Lung (tissue), 13 donors: ENCODE measurements around the gene ASPG. TPM values are rescaled to one million over a fixed set of nuclear protein-coding genes. Genes with fewer than 3 reads are reported as not detected.
A peak's percentile ranks its signal among the peaks of the same experiment; 100 is the strongest.

Experiments
- ATAC-seq: fragments of 200-7000 bp; cut with Tn5 transposase; one replicate; pipeline ENCODE4 v1.9.1; 2020; ENCODE audit warnings: moderate number of reproducible peaks; ENCODE audit not compliant: insufficient read depth, low FRiP score
- DNase-seq, 3 donors: peaks; one replicate each; pipeline ENCODE4 v3.0.0-alpha.2; 2013 to 2017
- H3K27ac ChIP-seq, 2 donors: one replicate each; pipeline ENCODE4 v1.5.1; 2013; ENCODE audit warnings: mild to moderate bottlenecking in 2 of 2, moderate library complexity in 2 of 2, control low read depth in 1 of 2, inconsistent platforms in 1 of 2, low read depth in 1 of 2, low read length in 1 of 2
- H3K27me3 ChIP-seq, 3 donors: one replicate each; pipeline ENCODE4 v1.5.1; 2013; ENCODE audit warnings: low read length in 2 of 3; ENCODE audit not compliant: control insufficient read depth in 3 of 3, insufficient read depth in 3 of 3
- H3K36me3 ChIP-seq, 4 donors: one replicate each; pipeline ENCODE4 v1.5.1; 2013; ENCODE audit warnings: low read length in 4 of 4, mild to moderate bottlenecking in 1 of 4, moderate library complexity in 1 of 4; ENCODE audit not compliant: control insufficient read depth in 4 of 4, insufficient read depth in 4 of 4
- H3K4me1 ChIP-seq, 5 donors: one replicate each; pipeline ENCODE4 v1.5.1; 2013; ENCODE audit warnings: low read length in 5 of 5, mild to moderate bottlenecking in 2 of 5, moderate library complexity in 1 of 5; ENCODE audit not compliant: control insufficient read depth in 5 of 5, insufficient read depth in 5 of 5
- H3K4me3 ChIP-seq: one replicate; pipeline ENCODE4 v1.5.1; 2013; ENCODE audit warnings: mild to moderate bottlenecking, control low read depth, moderate library complexity
- H3K9ac ChIP-seq, 2 donors: one replicate each; pipeline ENCODE4 v1.5.1; 2013; ENCODE audit warnings: low read length in 2 of 2, control low read depth in 1 of 2; ENCODE audit not compliant: insufficient read depth in 1 of 2
- H3K9me3 ChIP-seq, 4 donors: one replicate each; pipeline ENCODE4 v1.5.1; 2013; ENCODE audit warnings: low read length in 3 of 4, mild to moderate bottlenecking in 1 of 4, moderate library complexity in 1 of 4; ENCODE audit not compliant: control insufficient read depth in 4 of 4, insufficient read depth in 3 of 4
- WGBS, 2 donors: extraction: QIAGEN DNeasy Blood & Tissue Kit; methylation state at CpG; one replicate each; pipeline ENCODE4 v1.1.7; 2013; 5-methylcytosine and 5-hydroxymethylcytosine counted together
- polyA plus RNA-seq, 2 donors: library from polyadenylated mRNA; stranded (reverse); fragments of 200-250 nt; gene quantifications; one replicate each; pipeline ENCODE4 v1.2.1, GENCODE V29; 2013
- small RNA-seq: library from RNA; depleted of rRNA; stranded (forward); fragments of <200 nt; gene quantifications from one replicate; pipeline ENCODE3, GENCODE V24; 2014; ENCODE audit warnings: low replicate concordance
- total RNA-seq, 2 donors: library from RNA; depleted of rRNA in 1 of 2; stranded (reverse); fragments of >200 nt in 1 of 2; gene quantifications; one replicate each; pipeline ENCODE4 v1.2.1, GENCODE V29; 2014 to 2021
- TF ChIP-seq, protein P1 (sequence below): IDR thresholded peaks from 2 replicates; pipeline ENCODE4 v1.5.1; 2012; ENCODE audit warnings: mild to moderate bottlenecking; ENCODE audit errors: control extremely low read depth, extremely low read depth
- donor health status: control.
- donor health status: control.
- donor health status: Bipolar disorder and iron deficiency.
- donor health status: healthy.
- donor health status: DM: yes; HTN: yes; CAD: no.

The ASPG gene
- total and polyA plus RNA-seq, 4 donors = 0.73 to 4.7 (median 3.0) TPM

DNA sequence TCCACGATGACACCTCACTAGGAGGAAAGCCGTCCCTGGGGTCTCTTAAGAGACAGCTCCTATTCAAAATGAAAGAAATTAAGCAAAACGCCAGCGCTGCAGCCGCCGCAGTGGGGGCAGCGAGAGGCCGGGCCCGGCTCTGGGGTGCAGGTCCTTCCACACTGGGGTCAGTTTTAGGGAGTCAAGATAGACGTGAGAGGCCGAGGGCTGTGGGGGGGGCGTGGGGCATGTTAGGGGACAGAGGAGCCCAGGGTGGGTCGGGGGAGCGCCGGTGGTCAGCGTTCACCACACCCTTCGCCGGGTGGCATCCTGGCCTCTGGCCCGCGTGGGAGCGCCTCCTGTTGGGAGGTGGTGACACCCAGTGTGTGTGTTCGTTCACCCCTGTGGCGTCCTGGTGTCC, 78.5 kb downstream of the ASPG start:
- TF ChIP-seq, protein P1, sequence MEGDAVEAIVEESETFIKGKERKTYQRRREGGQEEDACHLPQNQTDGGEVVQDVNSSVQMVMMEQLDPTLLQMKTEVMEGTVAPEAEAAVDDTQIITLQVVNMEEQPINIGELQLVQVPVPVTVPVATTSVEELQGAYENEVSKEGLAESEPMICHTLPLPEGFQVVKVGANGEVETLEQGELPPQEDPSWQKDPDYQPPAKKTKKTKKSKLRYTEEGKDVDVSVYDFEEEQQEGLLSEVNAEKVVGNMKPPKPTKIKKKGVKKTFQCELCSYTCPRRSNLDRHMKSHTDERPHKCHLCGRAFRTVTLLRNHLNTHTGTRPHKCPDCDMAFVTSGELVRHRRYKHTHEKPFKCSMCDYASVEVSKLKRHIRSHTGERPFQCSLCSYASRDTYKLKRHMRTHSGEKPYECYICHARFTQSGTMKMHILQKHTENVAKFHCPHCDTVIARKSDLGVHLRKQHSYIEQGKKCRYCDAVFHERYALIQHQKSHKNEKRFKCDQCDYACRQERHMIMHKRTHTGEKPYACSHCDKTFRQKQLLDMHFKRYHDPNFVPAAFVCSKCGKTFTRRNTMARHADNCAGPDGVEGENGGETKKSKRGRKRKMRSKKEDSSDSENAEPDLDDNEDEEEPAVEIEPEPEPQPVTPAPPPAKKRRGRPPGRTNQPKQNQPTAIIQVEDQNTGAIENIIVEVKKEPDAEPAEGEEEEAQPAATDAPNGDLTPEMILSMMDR = no peak
- ATAC-seq (no peak), DNase-seq (no peak)
- H3K4me3 ChIP-seq = no peak overlapping the region
- H3K36me3 ChIP-seq = peaks cover 0 to 2% (median 0%) of the 10 kb centered on the region in 4 donors
- no peak overlapping the region for H3K27ac ChIP-seq
- H3K9me3 ChIP-seq = no peaks in the 10 kb centered on the region
- peaks cover 0 to under 1% (median 0%) of the 10 kb centered on the region in 5 donors for H3K4me1 ChIP-seq
- no peak overlapping the region for H3K9ac ChIP-seq
- 83% methylated on average over 23 of the region's 23 CpGs for WGBS, 2 donors
- no peaks in the 10 kb centered on the region for H3K27me3 ChIP-seq

DNA sequence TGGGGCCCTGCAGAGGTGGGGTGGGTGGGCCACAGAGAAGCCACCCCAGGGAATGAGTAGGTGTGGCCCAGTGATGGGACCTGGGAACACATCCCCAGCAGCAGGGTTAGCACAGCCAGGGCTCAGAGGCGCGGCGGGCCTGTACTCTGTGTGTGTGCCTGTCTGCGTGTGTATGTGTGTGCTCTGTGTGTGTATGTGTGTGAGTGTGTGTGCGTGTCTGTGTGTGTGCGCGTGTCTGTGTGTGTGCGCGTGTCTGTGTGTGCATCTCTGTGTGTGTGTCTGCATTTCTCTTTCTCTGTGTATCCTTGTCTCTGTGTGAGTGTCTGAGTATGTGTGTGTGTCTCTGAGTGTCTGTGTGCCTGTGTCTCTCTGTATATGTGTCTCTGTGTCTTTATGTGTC, 79.0 kb downstream of the ASPG start:
- no peaks in the 10 kb centered on the region for H3K27me3 ChIP-seq
- DNase-seq (no peak), ATAC-seq (no peak)
- H3K9ac ChIP-seq = no peak overlapping the region
- WGBS, 2 donors = 82 to 84% methylated on average over 9 of the region's 9 CpGs
- no peaks in the 10 kb centered on the region for H3K9me3 ChIP-seq
- H3K36me3 ChIP-seq = peaks cover 0 to 2% (median 0%) of the 10 kb centered on the region in 4 donors
- TF ChIP-seq, protein P1 = no peak
- H3K4me1 ChIP-seq = no peaks in the 10 kb centered on the region
- H3K27ac ChIP-seq = no peak overlapping the region
- no peak overlapping the region for H3K4me3 ChIP-seq

Small RNA genes within 50 kb of the gene (small RNA-seq; reads per million reads assigned to genes)
- gene MIR203A = 147 reads per million, percentile 98 among the genes with 10 or more reads in this experiment

Other genes starting within 250 kb of the ASPG start
- 10 to 100 TPM; 47.5 to 66.6 TPM for gene PPP1R13B, start 238.1 kb upstream of the ASPG start, total RNA-seq
- 10 to 100 TPM; 12.0 to 29.2 TPM for gene PPP1R13B, start 238.1 kb upstream of the ASPG start, polyA plus RNA-seq
- 1 to 10 TPM; 2.3 to 8.2 TPM for gene TDRD9, start 157.2 kb upstream of the ASPG start, total RNA-seq
- gene TDRD9, start 157.2 kb upstream of the ASPG start, polyA plus RNA-seq = 1 to 10 TPM; 2.4 to 8.6 TPM
- not detected for gene RD3L, start 143.2 kb upstream of the ASPG start, total RNA-seq
- under 1 TPM in 1 of 2 donors, not detected in 1; 0.08 TPM for gene RD3L, start 143.2 kb upstream of the ASPG start, polyA plus RNA-seq
- gene KIF26A, start 52.9 kb downstream of the ASPG start, total RNA-seq = 10 to 100 TPM in 1 of 2 donors, 1 to 10 TPM in 1; 6.5 to 11.4 TPM
- gene KIF26A, start 52.9 kb downstream of the ASPG start, polyA plus RNA-seq = 1 to 10 TPM; 2.4 to 2.5 TPM